Adrenal gland (tissue), 12 donors: ENCODE measurements around the gene PDK4. TPM values are rescaled to one million over a fixed set of nuclear protein-coding genes. Genes with fewer than 3 reads are reported as not detected.
A peak's percentile ranks its signal among the peaks of the same experiment; 100 is the strongest.

ENCODE experiments used
- DNase-seq, 7 donors: peaks; one replicate each; pipeline ENCODE4 v3.0.0-alpha.2; 2019 to 2020
- H3K27ac ChIP-seq, 5 donors: fragments of 200-600 bp; sonication (generic) in 4 of 5; 1 replicate in 3 of 5; 2 replicates in 2 of 5; pipeline versions ENCODE4 v1.5.1 to v1.8.0; 2016 to 2020; ENCODE audit warnings: mild to moderate bottlenecking in 1 of 5
- H3K27me3 ChIP-seq: fragments of 200-600 bp; 2 replicates; pipeline ENCODE4 v1.8.0; 2021
- H3K36me3 ChIP-seq, 2 donors: fragments of 200-600 bp; replicated peaks in 1 of 2; 1 replicate in 1 of 2; 2 replicates in 1 of 2; pipeline versions ENCODE4 v1.5.1 to v1.8.0; 2018 to 2022
- H3K4me1 ChIP-seq, 2 donors: fragments of 200-600 bp; replicated peaks in 1 of 2; 1 replicate in 1 of 2; 2 replicates in 1 of 2; pipeline versions ENCODE4 v1.5.1 to v1.8.0; 2018 to 2021
- H3K4me3 ChIP-seq, 4 donors: fragments of 200-600 bp; sonication (generic) in 3 of 4; one replicate each; pipeline ENCODE4 v1.5.1; 2016 to 2018
- H3K9me3 ChIP-seq, 3 donors: fragments of 200-600 bp; sonication (generic) in 1 of 3; replicated peaks in 1 of 3; 1 replicate in 2 of 3; 2 replicates in 1 of 3; pipeline versions ENCODE4 v1.5.1 to v1.8.0; 2016 to 2021
- POLR2A ChIP-seq, 2 donors: fragments of 450-650 bp; IDR thresholded peaks; one replicate each; pipeline ENCODE4 v1.6.1; 2017; ENCODE audit warnings: antibody characterized with exemption in 2 of 2, mild to moderate bottlenecking in 2 of 2, moderate library complexity in 1 of 2
- WGBS, 4 donors: extraction: QIAGEN DNeasy Blood & Tissue Kit in 2 of 4; methylation state at CpG; one replicate each; pipeline versions ENCODE4 v1.1.5 to v1.1.7; 2013 to 2017; 5-methylcytosine and 5-hydroxymethylcytosine counted together
- intact Hi-C, 2 donors: fragments of 100-400 bp; cut with DNase I; formaldehyde crosslinking; loops; one replicate each; pipeline versions ENCODE4 v1.14.1 to v1.15.0; 2022 to 2023
- polyA plus RNA-seq, 3 donors: library from polyadenylated mRNA; stranded (reverse); fragments of 200-250 nt in 2 of 3; fragments of 350-450 nt in 1 of 3; fragmentation: Illumina TruSeq in 1 of 3; extraction: RNeasy Lipid Tissue Mini Kit (QIAGEN cat#74804) in 1 of 3; gene quantifications; one replicate each; pipeline ENCODE4 v1.2.3, GENCODE V29; 2013 to 2014
- total RNA-seq, 9 donors: library from RNA; depleted of rRNA in 4 of 9; stranded (reverse); fragments of >200 nt in 4 of 9; fragments of 120-200 nt in 1 of 9; fragmentation: NEBNext Ultra II Directional in 1 of 9; extraction: Animal tissue kit (Norgen Biotek cat#: 25700) in 1 of 9; gene quantifications; one replicate each; pipeline versions ENCODE4 v1.1.0 to v1.2.4, GENCODE V29; 2013 to 2023
- TF ChIP-seq, protein P1 (sequence below), 6 experiments: fragments of 450-650 bp in 4 of 6; fragments of 200-600 bp in 2 of 6; sonication (generic) in 1 of 6; IDR thresholded peaks; 1 replicate in 5 of 6; 2 replicates in 1 of 6; pipeline versions ENCODE4 v1.5.1 to v1.8.0; 2016 to 2021; ENCODE audit warnings: antibody characterized with exemption in 6 of 6, mild to moderate bottlenecking in 2 of 6, moderate library complexity in 1 of 6
- donor health status: healthy with polysubstance abuse.
- donor health status: Bipolar disorder and iron deficiency.
- donor health status: DM: yes; HTN: yes; CAD: no.
- donor health status: DM: no; HTN: no; CAD: no.
- donor health status: DM: no; HTN: no; CAD: no.
- donor health status: DM: yes; HTN: yes; CAD: no.

PDK4 gene
- total and polyA plus RNA-seq, 12 donors = 60.1 to 690 (median 308) TPM

DNA sequence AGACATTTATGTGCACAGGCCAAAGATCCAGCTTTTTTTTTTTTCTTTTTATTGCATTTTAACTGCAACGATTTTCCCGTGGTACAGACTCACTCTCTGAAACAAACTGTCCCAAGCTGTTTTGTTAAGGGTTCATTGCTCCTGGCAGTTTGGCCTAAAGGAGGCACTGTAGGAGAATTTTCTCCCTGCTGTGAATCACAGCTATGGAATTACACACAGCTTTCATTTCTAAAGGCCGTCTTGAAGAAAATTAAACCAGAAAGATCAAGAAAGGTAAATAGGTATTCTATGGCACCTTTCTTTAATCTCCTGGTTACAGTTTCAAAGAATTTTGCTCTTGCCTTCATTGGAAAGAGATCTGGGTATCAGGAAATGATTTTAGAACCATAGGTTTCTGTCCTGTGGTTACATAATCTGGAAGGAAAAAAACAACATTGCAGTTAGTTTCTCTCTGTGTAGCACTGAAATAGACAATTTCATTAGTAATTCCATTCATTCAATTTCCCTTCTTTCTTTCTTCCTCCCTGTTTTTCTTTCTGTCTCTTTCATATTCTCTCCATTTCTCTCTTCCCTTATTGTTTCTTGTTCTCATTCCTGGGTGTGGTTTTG, 51.2 kb downstream of the PDK4 start:
- TF ChIP-seq POLR2A (IDR thresholded peaks at IDR 0.05) = peak in 1 of 2 donors; percentile 31
- TF ChIP-seq, protein P1, sequence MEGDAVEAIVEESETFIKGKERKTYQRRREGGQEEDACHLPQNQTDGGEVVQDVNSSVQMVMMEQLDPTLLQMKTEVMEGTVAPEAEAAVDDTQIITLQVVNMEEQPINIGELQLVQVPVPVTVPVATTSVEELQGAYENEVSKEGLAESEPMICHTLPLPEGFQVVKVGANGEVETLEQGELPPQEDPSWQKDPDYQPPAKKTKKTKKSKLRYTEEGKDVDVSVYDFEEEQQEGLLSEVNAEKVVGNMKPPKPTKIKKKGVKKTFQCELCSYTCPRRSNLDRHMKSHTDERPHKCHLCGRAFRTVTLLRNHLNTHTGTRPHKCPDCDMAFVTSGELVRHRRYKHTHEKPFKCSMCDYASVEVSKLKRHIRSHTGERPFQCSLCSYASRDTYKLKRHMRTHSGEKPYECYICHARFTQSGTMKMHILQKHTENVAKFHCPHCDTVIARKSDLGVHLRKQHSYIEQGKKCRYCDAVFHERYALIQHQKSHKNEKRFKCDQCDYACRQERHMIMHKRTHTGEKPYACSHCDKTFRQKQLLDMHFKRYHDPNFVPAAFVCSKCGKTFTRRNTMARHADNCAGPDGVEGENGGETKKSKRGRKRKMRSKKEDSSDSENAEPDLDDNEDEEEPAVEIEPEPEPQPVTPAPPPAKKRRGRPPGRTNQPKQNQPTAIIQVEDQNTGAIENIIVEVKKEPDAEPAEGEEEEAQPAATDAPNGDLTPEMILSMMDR (IDR thresholded peaks at IDR 0.05) = peak; percentile 46 to 82 (median 74)
- WGBS, 4 donors = 0 to 6% (median 5%) methylated on average over 3 of the region's 3 CpGs

DNA sequence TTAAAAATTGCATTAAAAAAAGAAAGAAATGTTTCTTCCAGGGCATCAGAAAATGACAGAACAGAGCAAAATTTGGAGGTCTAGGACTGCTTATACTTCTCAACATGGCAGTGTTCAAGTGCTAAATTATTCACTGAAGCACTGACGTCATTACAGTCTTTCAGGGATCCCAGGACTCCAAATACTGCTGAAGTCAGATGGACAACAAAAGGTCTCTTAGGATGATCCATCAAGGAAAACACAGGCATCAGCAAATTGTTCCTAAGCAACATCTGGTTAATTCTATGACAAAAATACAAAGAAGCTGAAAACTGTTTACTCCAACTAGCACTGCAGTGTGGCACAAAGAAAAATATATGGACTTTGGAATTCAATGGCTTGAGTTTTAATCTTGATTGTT, 52.1 kb downstream of the PDK4 start:
- Histone ChIP-seq H3K4me3 (no peak overlapping the region), H3K36me3 (no peaks in the 10 kb centered on the region), H3K27me3 (no peaks in the 10 kb centered on the region), H3K27ac (peak overlapping the region in 2 of 5 donors; percentile 79 to 89), H3K4me1 (peaks cover 36 to 50% of the 10 kb centered on the region in 2 donors), H3K9me3 (no peaks in the 10 kb centered on the region)
- TF ChIP-seq, protein P1 (IDR thresholded peaks at IDR 0.05) = no peak
- TF ChIP-seq POLR2A (IDR thresholded peaks at IDR 0.05) = no peak
- 42 to 47% (median 44%) methylated on average over 1 of the region's 1 CpG for WGBS, 4 donors
- no peak for DNase-seq
- intact Hi-C loops = no loop called here

More for the DNA sequence above, 51.2 kb downstream of the PDK4 start:
- Histone ChIP-seq H3K27me3 (no peaks in the 10 kb centered on the region), H3K4me3 (peak overlapping the region in 2 of 4 donors; percentile 5 to 56), H3K27ac (peak overlapping the region; percentile 21 to 94 (median 79)), H3K9me3 (no peaks in the 10 kb centered on the region), H3K4me1 (peaks cover 43 to 60% of the 10 kb centered on the region in 2 donors), H3K36me3 (no peaks in the 10 kb centered on the region)
- intact Hi-C loops = loop anchor here in 1 of 2 donors (5.0 kb wide), 1 partner anchor 52 kb away; the partner anchor contains the start of gene PDK4
- DNase-seq = peak; percentile 57 to 90 (median 71)

DNA sequence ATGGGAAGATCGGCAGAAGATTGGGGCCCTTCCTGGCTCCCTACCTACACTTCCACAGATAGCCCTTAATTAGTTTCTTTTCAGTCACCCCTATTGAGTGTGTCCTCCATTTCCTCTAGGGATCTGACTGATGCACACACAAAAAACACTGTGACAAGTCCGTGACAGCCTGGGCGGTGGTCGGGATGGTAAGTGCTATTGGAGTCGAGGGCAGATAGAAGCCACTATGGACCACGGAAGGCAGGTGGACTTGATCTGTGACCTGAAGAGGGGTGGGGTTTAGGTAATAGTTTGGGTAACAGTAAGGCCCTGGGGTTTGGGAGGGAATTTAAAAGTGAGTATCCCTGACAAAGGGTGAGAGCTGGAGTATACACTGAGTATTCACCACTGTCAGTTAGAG, 53.0 kb downstream of the PDK4 start:
- DNase-seq = no peak
- Histone ChIP-seq H3K4me1 (peaks cover 36 to 42% of the 10 kb centered on the region in 2 donors), H3K27ac (peak overlapping the region in 1 of 5 donors; percentile 5), H3K9me3 (no peaks in the 10 kb centered on the region), H3K27me3 (no peaks in the 10 kb centered on the region), H3K4me3 (no peak overlapping the region), H3K36me3 (no peaks in the 10 kb centered on the region)
- WGBS, 4 donors = 91 to 95% (median 94%) methylated on average over 6 of the region's 6 CpGs
- TF ChIP-seq, protein P1 (IDR thresholded peaks at IDR 0.05) = no peak
- no peak for TF ChIP-seq POLR2A (IDR thresholded peaks at IDR 0.05)
- intact Hi-C loops = no loop called here

DNA sequence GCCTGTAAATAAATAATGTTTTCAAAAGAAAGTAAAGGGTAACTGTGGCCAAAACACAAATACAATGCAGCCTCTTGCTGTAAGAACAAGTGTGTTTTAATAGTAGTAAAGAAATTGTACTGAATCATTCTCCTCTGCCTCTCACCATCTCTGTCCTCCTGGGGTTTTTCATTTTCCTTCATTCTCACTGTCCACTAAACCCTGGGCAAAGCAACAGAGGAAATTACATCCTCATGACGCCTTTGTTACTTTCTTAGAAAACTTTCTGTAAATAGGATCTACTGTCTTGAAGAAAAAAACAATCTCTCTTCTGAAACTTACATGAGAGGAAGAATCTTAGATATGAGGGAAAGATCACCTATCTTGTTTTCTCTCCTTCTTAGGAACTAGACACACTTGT, 56.0 kb downstream of the PDK4 start:
- TF ChIP-seq, protein P1 (IDR thresholded peaks at IDR 0.05) = no peak
- TF ChIP-seq POLR2A (IDR thresholded peaks at IDR 0.05) = no peak
- no peaks in the 10 kb centered on the region for H3K36me3 ChIP-seq
- no peaks in the 10 kb centered on the region for H3K27me3 ChIP-seq
- 79 to 85% (median 82%) methylated on average over 1 of the region's 1 CpG for WGBS, 4 donors
- H3K9me3 ChIP-seq = no peaks in the 10 kb centered on the region
- intact Hi-C loops = no loop called here
- H3K27ac ChIP-seq = peak overlapping the region in 1 of 5 donors; percentile 2
- no peak overlapping the region for H3K4me3 ChIP-seq
- no peak for DNase-seq
- peaks cover 15 to 17% of the 10 kb centered on the region in 2 donors for H3K4me1 ChIP-seq
